Activated CD4-positive, alpha-beta T cell treated with anti-CD3 and anti-CD28 coated beads for 36 hours (primary cell): Measurements from ENCODE around the gene FRMD4A. TPM values are rescaled to one million over a fixed set of nuclear protein-coding genes. Genes with fewer than 3 reads are reported as not detected.

ENCODE experiments used
- ATAC-seq: fragments of 200-7000 bp; cut with Tn5 transposase; one replicate; pipeline ENCODE4 v1.10.0; 2021; ENCODE audit warnings: mild to moderate bottlenecking, moderate library complexity
- CTCF ChIA-PET: fragments of 350-600 bp; sonication (Branson Sonifier 250); formaldehyde crosslinking; loops from one replicate; lab custom pipeline; 2021; ENCODE audit warnings: antibody characterized with exemption; lab: Charles Lee
- POLR2A ChIA-PET: fragments of 350-600 bp; sonication (Branson Sonifier 250); formaldehyde crosslinking; loops from one replicate; lab custom pipeline; 2021; ENCODE audit warnings: antibody characterized with exemption, inconsistent platforms; lab: Charles Lee
- DNase-seq: peaks from one replicate; pipeline ENCODE4 v3.0.0-alpha.2; 2020
- H3K27ac Mint-ChIP-seq: one replicate; pipeline ENCODE4 v1.8.0; 2021; ENCODE audit warnings: mixed read lengths
- H3K27me3 Mint-ChIP-seq: one replicate; pipeline ENCODE4 v1.8.0; 2021; ENCODE audit warnings: mixed read lengths
- H3K36me3 Mint-ChIP-seq: one replicate; pipeline ENCODE4 v1.8.0; 2021; ENCODE audit warnings: low read depth, mixed read lengths
- H3K4me1 Mint-ChIP-seq: one replicate; pipeline ENCODE4 v1.8.0; 2021; ENCODE audit warnings: mixed read lengths
- H3K4me3 Mint-ChIP-seq: one replicate; pipeline ENCODE4 v1.8.0; 2021; ENCODE audit warnings: mild to moderate bottlenecking, moderate library complexity, mixed read lengths
- H3K9me3 Mint-ChIP-seq: one replicate; pipeline ENCODE4 v1.8.0; 2021; ENCODE audit warnings: low read depth, mixed read lengths
- intact Hi-C, 2 experiments: fragments of 100-400 bp; cut with DNase I in 1 of 2; cut with micrococcal nuclease in 1 of 2; formaldehyde crosslinking; loops; one replicate each; pipeline versions ENCODE4 v1.14.2 to v1.15.1; 2022 to 2024; cut with DNase I, micrococcal nuclease
- total RNA-seq, 2 experiments: library from RNA; stranded (reverse); gene quantifications; one replicate each; pipeline ENCODE4 v1.2.3, GENCODE V29; 2021

Gene FRMD4A
- total RNA-seq, 2 experiments from 2014 or later = 0.85 to 1.3 TPM

- Mint-ChIP-seq H3K36me3 (no peaks in the 10 kb centered on the region), H3K4me1 (no peaks in the 10 kb centered on the region), H3K27ac (no peak overlapping the region), H3K9me3 (no peaks in the 10 kb centered on the region), H3K4me3 (no peak overlapping the region), H3K27me3 (peaks cover 4% of the 10 kb centered on the region)
- ChIA-PET POLR2A (no interaction called here), CTCF (no interaction called here)
- DNase-seq = no peak
- intact Hi-C loops = no loop called here
- no peak for ATAC-seq
Observed at GRCh38 chr10:13699216-13699615, 631.5 kb downstream of the FRMD4A start.

- Mint-ChIP-seq H3K27ac (no peak overlapping the region), H3K4me1 (no peaks in the 10 kb centered on the region), H3K4me3 (no peak overlapping the region)
Observed at GRCh38 chr10:13698217-13698616, 632.5 kb downstream of the FRMD4A start.

GRCh38 chr10:13696071-13696470 is 634.7 kb downstream of the FRMD4A start:
- no peaks in the 10 kb centered on the region for H3K36me3 Mint-ChIP-seq
- H3K27ac Mint-ChIP-seq = no peak overlapping the region
- no peaks in the 10 kb centered on the region for H3K4me1 Mint-ChIP-seq
- intact Hi-C loops = no loop called here
- ChIA-PET POLR2A (no interaction called here), CTCF (no interaction called here)
- no peaks in the 10 kb centered on the region for H3K27me3 Mint-ChIP-seq
- ATAC-seq (no peak), DNase-seq (no peak)
- no peaks in the 10 kb centered on the region for H3K9me3 Mint-ChIP-seq
- H3K4me3 Mint-ChIP-seq = no peak overlapping the region

More at GRCh38 chr10:13698217-13698616, 632.5 kb downstream of the FRMD4A start:
- ChIA-PET CTCF (no interaction called here), POLR2A (no interaction called here)
- ATAC-seq (no peak), DNase-seq (no peak)
- intact Hi-C loops = no loop called here
- Mint-ChIP-seq H3K9me3 (no peaks in the 10 kb centered on the region), H3K36me3 (no peaks in the 10 kb centered on the region), H3K27me3 (peaks cover 2% of the 10 kb centered on the region)

GRCh38 chr10:13695588-13695987 is 635.1 kb downstream of the FRMD4A start:
- ChIA-PET CTCF (no interaction called here), POLR2A (no interaction called here)
- ATAC-seq = no peak
- intact Hi-C loops = no loop called here
- no peaks in the 10 kb centered on the region for H3K9me3 Mint-ChIP-seq
- no peaks in the 10 kb centered on the region for H3K36me3 Mint-ChIP-seq
- H3K4me3 Mint-ChIP-seq = no peak overlapping the region
- H3K4me1 Mint-ChIP-seq = no peaks in the 10 kb centered on the region
- DNase-seq = no peak
- H3K27ac Mint-ChIP-seq = no peak overlapping the region
- H3K27me3 Mint-ChIP-seq = no peaks in the 10 kb centered on the region

- H3K9me3 Mint-ChIP-seq = no peaks in the 10 kb centered on the region
- no peaks in the 10 kb centered on the region for H3K27me3 Mint-ChIP-seq
- ATAC-seq (no peak), DNase-seq (no peak)
- H3K36me3 Mint-ChIP-seq = no peaks in the 10 kb centered on the region
- no peak overlapping the region for H3K4me3 Mint-ChIP-seq
- H3K4me1 Mint-ChIP-seq = no peaks in the 10 kb centered on the region
- CTCF ChIA-PET = interaction anchor here (0.7 to 1.7 kb wide), 2 partner anchors 35 to 49 kb away, joined by 3 to 5 read pairs; no protein-coding TSS in a partner anchor
- POLR2A ChIA-PET = interaction anchor here (0.6 kb wide), 1 partner anchor 225 kb away, joined by 3 read pairs; no protein-coding TSS in a partner anchor
- H3K27ac Mint-ChIP-seq = no peak overlapping the region
- intact Hi-C loops = no loop called here
Observed at GRCh38 chr10:13693783-13694700, 636.7 kb downstream of the FRMD4A start.

GRCh38 chr10:13690281-13690825 is 640.4 kb downstream of the FRMD4A start:
- H3K36me3 Mint-ChIP-seq = no peaks in the 10 kb centered on the region
- no peaks in the 10 kb centered on the region for H3K4me1 Mint-ChIP-seq
- ChIA-PET CTCF (interaction anchor here (0.6 kb wide), 1 partner anchor 24 kb away, joined by 3 read pairs; no protein-coding TSS in a partner anchor), POLR2A (no interaction called here)
- DNase-seq (peak; percentile 34), ATAC-seq (peak; percentile 74)
- no peaks in the 10 kb centered on the region for H3K27me3 Mint-ChIP-seq
- intact Hi-C loops = no loop called here
- no peaks in the 10 kb centered on the region for H3K9me3 Mint-ChIP-seq
- no peak overlapping the region for H3K27ac Mint-ChIP-seq
- H3K4me3 Mint-ChIP-seq = no peak overlapping the region

- peaks cover 2% of the 10 kb centered on the region for H3K27me3 Mint-ChIP-seq
- DNase-seq = no peak
- POLR2A ChIA-PET = no interaction called here
- no peaks in the 10 kb centered on the region for H3K36me3 Mint-ChIP-seq
- H3K4me3 Mint-ChIP-seq = no peak overlapping the region
- H3K27ac Mint-ChIP-seq = no peak overlapping the region
- H3K4me1 Mint-ChIP-seq = no peaks in the 10 kb centered on the region
- H3K9me3 Mint-ChIP-seq = no peaks in the 10 kb centered on the region
- intact Hi-C loops = no loop called here
- CTCF ChIA-PET = no interaction called here
- no peak for ATAC-seq
Observed at GRCh38 chr10:13686331-13686752, 644.4 kb downstream of the FRMD4A start.

- CTCF ChIA-PET = no interaction called here
- H3K4me1 Mint-ChIP-seq = no peaks in the 10 kb centered on the region
- no peaks in the 10 kb centered on the region for H3K36me3 Mint-ChIP-seq
- H3K27me3 Mint-ChIP-seq = peaks cover 3% of the 10 kb centered on the region
- POLR2A ChIA-PET = no interaction called here
- DNase-seq (no peak), ATAC-seq (no peak)
- no peaks in the 10 kb centered on the region for H3K9me3 Mint-ChIP-seq
- intact Hi-C loops = no loop called here
- H3K27ac Mint-ChIP-seq = no peak overlapping the region
- H3K4me3 Mint-ChIP-seq = no peak overlapping the region
Observed at GRCh38 chr10:13685885-13686284, 644.8 kb downstream of the FRMD4A start.

- ATAC-seq (no peak), DNase-seq (no peak)
- no peaks in the 10 kb centered on the region for H3K4me1 Mint-ChIP-seq
- no peaks in the 10 kb centered on the region for H3K36me3 Mint-ChIP-seq
- H3K27me3 Mint-ChIP-seq = peaks cover 5% of the 10 kb centered on the region
- intact Hi-C loops = no loop called here
- no peaks in the 10 kb centered on the region for H3K9me3 Mint-ChIP-seq
- ChIA-PET CTCF (interaction anchor here (0.7 kb wide), 1 partner anchor 93 kb away, joined by 3 read pairs; no protein-coding TSS in a partner anchor), POLR2A (no interaction called here)
- no peak overlapping the region for H3K27ac Mint-ChIP-seq
- H3K4me3 Mint-ChIP-seq = no peak overlapping the region
Observed at GRCh38 chr10:13684806-13685482, 645.8 kb downstream of the FRMD4A start.

- POLR2A ChIA-PET = no interaction called here
- intact Hi-C loops = no loop called here
- Mint-ChIP-seq H3K9me3 (no peaks in the 10 kb centered on the region), H3K4me3 (no peak overlapping the region), H3K27ac (no peak overlapping the region), H3K36me3 (no peaks in the 10 kb centered on the region), H3K4me1 (no peaks in the 10 kb centered on the region), H3K27me3 (peaks cover 5% of the 10 kb centered on the region)
- ATAC-seq = no peak
- no peak for DNase-seq
- CTCF ChIA-PET = interaction anchor here (0.7 kb wide), 1 partner anchor 93 kb away, joined by 3 read pairs; no protein-coding TSS in a partner anchor
Observed at GRCh38 chr10:13684252-13684791, 646.4 kb downstream of the FRMD4A start.

GRCh38 chr10:13683017-13683416 is 647.7 kb downstream of the FRMD4A start:
- no peak for DNase-seq
- no peak for ATAC-seq
- ChIA-PET CTCF (no interaction called here), POLR2A (no interaction called here)
- intact Hi-C loops = no loop called here
- Mint-ChIP-seq H3K9me3 (no peaks in the 10 kb centered on the region), H3K4me3 (no peak overlapping the region), H3K36me3 (no peaks in the 10 kb centered on the region), H3K27ac (no peak overlapping the region), H3K4me1 (no peaks in the 10 kb centered on the region), H3K27me3 (peaks cover 7% of the 10 kb centered on the region)
